Endothelial cell of umbilical vein (primary cell): ENCODE results near the gene FAM20B.

Source experiments
- CTCF ChIP-seq, 2 donors: IDR thresholded peaks; 1 replicate in 1 of 2; 2 replicates in 1 of 2; pipeline ENCODE4 v1.5.1; 2011; ENCODE audit warnings: low read length in 2 of 2, mild to moderate bottlenecking in 2 of 2, moderate library complexity in 2 of 2, control low read depth in 1 of 2, inconsistent platforms in 1 of 2, low read depth in 1 of 2; ENCODE audit not compliant: insufficient read depth in 1 of 2; ENCODE audit errors: extremely low read depth in 1 of 2
- POLR2A ChIP-seq: IDR thresholded peaks from 2 replicates; pipeline ENCODE4 v1.6.1; 2012; ENCODE audit warnings: low read depth, mild to moderate bottlenecking, control low read depth, low read length

- no peak for TF ChIP-seq CTCF (IDR thresholded peaks at IDR 0.05; ENCODE audit: extremely low read depth in 1 of 2, insufficient read depth in 1 of 2, low read depth in 1 of 2, low read length in 2 of 2)
- no peak for TF ChIP-seq POLR2A
Observed at GRCh38 chr1:179107706-179108629, 82.3 kb downstream of the FAM20B start.
